Endothelial cell (in vitro differentiated cells): ENCODE results near the gene FIBP. TPM values are rescaled to one million over a fixed set of nuclear protein-coding genes. Genes with fewer than 3 reads are reported as not detected.

Experiments
- DNase-seq: peaks from one replicate; pipeline ENCODE4 v3.0.0; 2021; ENCODE audit warnings: low spot score
- H3K27ac Mint-ChIP-seq: one replicate; pipeline ENCODE4 v1.8.0; 2021; ENCODE audit warnings: mixed read lengths, inconsistent platforms; ENCODE audit not compliant: unreplicated experiment
- H3K27me3 Mint-ChIP-seq: one replicate; pipeline ENCODE4 v1.8.0; 2021; ENCODE audit warnings: mild to moderate bottlenecking, moderate library complexity, mixed read lengths, inconsistent platforms; ENCODE audit not compliant: unreplicated experiment
- H3K36me3 Mint-ChIP-seq: one replicate; pipeline ENCODE4 v1.8.0; 2021; ENCODE audit warnings: mild to moderate bottlenecking, low read depth, mixed read lengths, inconsistent platforms; ENCODE audit not compliant: unreplicated experiment
- H3K4me1 Mint-ChIP-seq: one replicate; pipeline ENCODE4 v1.8.0; 2021; ENCODE audit warnings: mild to moderate bottlenecking, mixed read lengths, inconsistent platforms; ENCODE audit not compliant: unreplicated experiment
- H3K4me3 Mint-ChIP-seq: one replicate; pipeline ENCODE4 v1.8.0; 2021; ENCODE audit warnings: mild to moderate bottlenecking, mixed read lengths, inconsistent platforms; ENCODE audit not compliant: unreplicated experiment
- H3K9me3 Mint-ChIP-seq: one replicate; pipeline ENCODE4 v1.8.0; 2021; ENCODE audit warnings: mixed read lengths, inconsistent platforms; ENCODE audit not compliant: unreplicated experiment
- long read RNA-seq: library from polyadenylated mRNA; unstranded; transcript quantifications from one replicate; pipeline ENCODE4 v2.0.0, GENCODE V29; 2020; ENCODE audit not compliant: unreplicated experiment
- total RNA-seq: library from RNA; stranded (reverse); fragmentation: NEBNext Ultra II Directional; extraction: Animal tissue kit (Norgen Biotek cat#: 25700); gene quantifications from one replicate; pipeline ENCODE4 v1.2.1, GENCODE V29; 2021; ENCODE audit not compliant: unreplicated experiment
- TF ChIP-seq, protein P1 (sequence below): fragments of 200-600 bp; sonication (generic); IDR thresholded peaks from one replicate; pipeline ENCODE4 v1.5.0; 2021; ENCODE audit warnings: antibody characterized with exemption; ENCODE audit not compliant: unreplicated experiment

FIBP gene
- total RNA-seq, result 75.6 TPM
- long read RNA-seq, transcript FIBP-202 (10 exons, 1,248 nt), result major isoform, 72 of 112 reads
- long read RNA-seq, transcript FIBP-201 (10 exons, 1,261 nt), result minor isoform, 15 of 112 reads
- long read RNA-seq, partial matches to known transcripts, result 7 of 112 reads
- long read RNA-seq, other reads (novel, unspliced or antisense), result 16 of 112 reads

DNA sequence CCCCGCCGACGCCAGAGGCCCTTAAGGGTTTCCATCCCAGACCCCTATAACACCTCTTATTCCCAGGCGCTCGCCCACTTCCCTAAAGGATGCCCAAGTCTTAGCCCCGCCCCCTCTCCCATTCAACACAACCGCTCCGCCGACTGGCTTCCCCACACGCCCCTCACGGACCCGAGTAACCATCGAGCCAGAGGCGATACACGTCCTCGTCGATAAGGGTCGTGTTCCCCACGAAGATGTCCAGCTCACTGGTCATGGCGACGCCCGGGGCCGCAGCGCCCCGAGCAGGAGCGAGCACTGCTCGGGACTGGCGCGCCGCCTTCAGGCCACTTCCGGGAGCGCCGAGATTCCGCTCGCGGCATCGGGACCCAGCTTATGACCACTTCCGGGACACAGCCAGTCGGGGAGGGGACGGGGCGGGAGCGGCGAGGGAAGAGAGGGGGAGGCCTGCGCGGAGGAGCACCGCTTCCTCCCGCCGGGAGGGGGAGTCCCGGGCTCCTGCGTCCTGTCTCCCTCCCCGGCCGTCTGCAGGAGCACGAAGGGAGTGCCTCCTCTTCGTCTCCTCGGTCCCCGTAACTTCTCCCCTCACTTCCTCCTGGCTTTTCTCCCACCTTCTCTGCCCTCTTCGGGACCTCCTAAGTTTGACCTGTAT is at the start of gene FIBP:
Gene FIBP, minus strand, starts transcription at position 309 of the 652 bp plus-strand sequence. Its CDS starts 53 bp downstream, at position 256.
- peak within 1 kb of the TSS; percentile 95 for H3K4me3 Mint-ChIP-seq
- peaks cover 15% of the 10 kb centered on the region for H3K36me3 Mint-ChIP-seq
- peak within 1 kb of the TSS; percentile 90 for H3K27ac Mint-ChIP-seq
- DNase-seq, result peak; percentile 99
- TF ChIP-seq, protein P1, sequence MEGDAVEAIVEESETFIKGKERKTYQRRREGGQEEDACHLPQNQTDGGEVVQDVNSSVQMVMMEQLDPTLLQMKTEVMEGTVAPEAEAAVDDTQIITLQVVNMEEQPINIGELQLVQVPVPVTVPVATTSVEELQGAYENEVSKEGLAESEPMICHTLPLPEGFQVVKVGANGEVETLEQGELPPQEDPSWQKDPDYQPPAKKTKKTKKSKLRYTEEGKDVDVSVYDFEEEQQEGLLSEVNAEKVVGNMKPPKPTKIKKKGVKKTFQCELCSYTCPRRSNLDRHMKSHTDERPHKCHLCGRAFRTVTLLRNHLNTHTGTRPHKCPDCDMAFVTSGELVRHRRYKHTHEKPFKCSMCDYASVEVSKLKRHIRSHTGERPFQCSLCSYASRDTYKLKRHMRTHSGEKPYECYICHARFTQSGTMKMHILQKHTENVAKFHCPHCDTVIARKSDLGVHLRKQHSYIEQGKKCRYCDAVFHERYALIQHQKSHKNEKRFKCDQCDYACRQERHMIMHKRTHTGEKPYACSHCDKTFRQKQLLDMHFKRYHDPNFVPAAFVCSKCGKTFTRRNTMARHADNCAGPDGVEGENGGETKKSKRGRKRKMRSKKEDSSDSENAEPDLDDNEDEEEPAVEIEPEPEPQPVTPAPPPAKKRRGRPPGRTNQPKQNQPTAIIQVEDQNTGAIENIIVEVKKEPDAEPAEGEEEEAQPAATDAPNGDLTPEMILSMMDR, result peak; percentile 91
- peaks cover 42% of the 10 kb centered on the region for H3K4me1 Mint-ChIP-seq
- H3K9me3 Mint-ChIP-seq, result no peaks in the 10 kb centered on the region
- H3K27me3 Mint-ChIP-seq, result peaks cover 34% of the 10 kb centered on the region

- H3K9me3 Mint-ChIP-seq, result no peaks in the 10 kb centered on the region
- TF ChIP-seq, protein P1, result no peak
- H3K36me3 Mint-ChIP-seq, result no peaks in the 10 kb centered on the region
- DNase-seq, result no peak
- no peaks in the 10 kb centered on the region for H3K4me1 Mint-ChIP-seq
- H3K4me3 Mint-ChIP-seq, result no peak overlapping the region
- H3K27me3 Mint-ChIP-seq, result peaks cover 7% of the 10 kb centered on the region
- H3K27ac Mint-ChIP-seq, result no peak overlapping the region
These were observed 49.5 kb upstream of the FIBP start for GRCh38 chr11:65937766-65938165.

DNA sequence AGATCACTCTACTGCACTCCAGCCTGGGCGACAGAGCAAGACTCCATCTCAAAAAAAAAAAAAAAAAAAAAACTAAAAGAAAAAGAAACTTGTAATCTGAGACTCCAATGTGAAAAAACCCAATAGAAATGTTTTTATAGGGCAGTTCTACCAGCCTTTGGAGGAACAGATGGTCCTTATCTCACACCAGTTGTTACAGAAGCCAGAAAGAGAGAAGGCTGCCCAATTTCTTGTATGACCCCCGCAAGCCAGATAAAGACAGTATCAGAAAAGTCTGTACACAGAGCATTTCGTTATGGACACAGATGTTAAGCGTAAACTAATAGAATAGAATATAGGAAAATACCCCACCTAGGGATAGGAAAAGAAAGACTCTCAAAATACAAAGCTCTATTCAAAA is 45.7 kb upstream of the FIBP start:
- Mint-ChIP-seq H3K27me3 (peaks cover 2% of the 10 kb centered on the region), H3K4me3 (no peak overlapping the region), H3K9me3 (no peaks in the 10 kb centered on the region), H3K36me3 (no peaks in the 10 kb centered on the region), H3K4me1 (no peaks in the 10 kb centered on the region), H3K27ac (no peak overlapping the region)
- DNase-seq, result no peak
- TF ChIP-seq, protein P1, result no peak

GRCh38 chr11:65932558-65932919 is 44.3 kb upstream of the FIBP start:
- peaks cover 2% of the 10 kb centered on the region for H3K27me3 Mint-ChIP-seq
- no peaks in the 10 kb centered on the region for H3K9me3 Mint-ChIP-seq
- DNase-seq, result no peak
- H3K4me3 Mint-ChIP-seq, result no peak overlapping the region
- TF ChIP-seq, protein P1, result peak; percentile 33
- no peak overlapping the region for H3K27ac Mint-ChIP-seq
- H3K4me1 Mint-ChIP-seq, result peaks cover 4% of the 10 kb centered on the region
- no peaks in the 10 kb centered on the region for H3K36me3 Mint-ChIP-seq
